Endothelial cell of umbilical vein (primary cell): ENCODE data around the gene RSBN1.
"Not testable (repeated sequence)": the region's sequence is repeated elsewhere in the genome, so short reads cannot be mapped to it uniquely, and the experiment has no call there.

Experiments
- CTCF ChIP-seq, 2 donors: IDR thresholded peaks; 1 replicate in 1 of 2; 2 replicates in 1 of 2; pipeline ENCODE4 v1.5.1; 2011; ENCODE audit warnings: low read length in 2 of 2, mild to moderate bottlenecking in 2 of 2, moderate library complexity in 2 of 2, control low read depth in 1 of 2, inconsistent platforms in 1 of 2, low read depth in 1 of 2; ENCODE audit not compliant: insufficient read depth in 1 of 2; ENCODE audit errors: extremely low read depth in 1 of 2
- MAX ChIP-seq: IDR thresholded peaks from 2 replicates; pipeline ENCODE4 v1.6.1; 2011; ENCODE audit not compliant: insufficient read depth, insufficient read length
- MYC ChIP-seq: IDR thresholded peaks from one replicate; pipeline ENCODE4 v1.6.1; 2011; ENCODE audit warnings: mild to moderate bottlenecking, low read depth, low read length
- POLR2A ChIP-seq: IDR thresholded peaks from 2 replicates; pipeline ENCODE4 v1.6.1; 2012; ENCODE audit warnings: low read depth, mild to moderate bottlenecking, control low read depth, low read length
- POLR2AphosphoS5 ChIP-seq: IDR thresholded peaks from 2 replicates; pipeline ENCODE4 v1.6.1; 2012; ENCODE audit warnings: low read depth, mild to moderate bottlenecking, control low read depth, low read length, moderate library complexity; ENCODE audit not compliant: insufficient read depth

- TF ChIP-seq POLR2AphosphoS5; POLR2A; CTCF (IDR thresholded peaks at IDR 0.05; ENCODE audit: extremely low read depth in 1 of 2, insufficient read depth in 1 of 2, low read depth in 1 of 2, low read length in 2 of 2); MYC; MAX: not testable (repeated sequence)
Observed at GRCh38 chr1:113717506-113717905, 94.8 kb downstream of the RSBN1 start.
